GM21381 (cell line): ENCODE measurements around the gene TRAF4.
"Not testable (repeated sequence)": the region's sequence is repeated elsewhere in the genome, so short reads cannot be mapped to it uniquely, and the experiment has no call there.

Experiments used
- ATAC-seq: cut with Tn5 transposase; IDR thresholded peaks from one replicate; pipeline ENCODE4 v1.9.1; 2021; ENCODE audit warnings: mild to moderate bottlenecking, moderate library complexity; ENCODE audit not compliant: unreplicated experiment

TRAF4 gene

DNA sequence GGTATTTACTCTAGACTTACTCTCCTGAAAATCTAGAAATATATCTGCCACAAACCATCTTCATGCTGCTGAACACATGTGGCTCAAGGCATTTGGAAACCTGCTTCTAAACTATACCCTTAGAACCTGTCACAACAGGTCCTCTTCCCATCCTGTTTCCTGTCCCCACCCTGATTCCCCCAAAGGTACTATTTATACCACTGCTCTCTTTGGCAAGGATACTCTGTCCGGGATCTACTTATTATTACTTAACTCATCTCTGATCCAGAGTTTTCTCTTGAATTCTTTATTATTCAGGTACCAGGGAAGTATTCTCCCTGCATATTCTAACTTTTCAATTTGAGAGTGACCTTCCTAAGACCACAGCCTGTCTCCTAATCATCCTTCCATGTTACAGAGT is 33.4 kb downstream of the TRAF4 start:
- ATAC-seq: no peak

DNA sequence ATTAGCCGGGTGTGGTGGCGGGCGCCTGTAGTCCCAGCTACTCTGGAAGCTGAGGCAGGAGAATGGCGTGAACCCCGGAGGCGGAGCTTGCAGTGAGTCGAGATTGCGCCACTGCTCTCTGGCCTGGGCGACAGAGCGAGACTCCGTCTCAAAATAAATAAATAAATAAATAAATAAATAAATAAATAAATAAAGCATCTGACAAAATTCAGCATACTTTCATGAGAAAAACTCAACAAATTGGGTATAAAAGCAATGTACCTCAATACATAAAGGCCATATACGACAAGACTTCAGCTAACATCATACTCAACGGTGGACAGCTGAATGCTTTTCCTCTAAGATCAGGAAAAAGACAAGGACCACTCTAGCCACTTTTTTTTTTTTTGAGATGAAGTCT is 35.8 kb downstream of the TRAF4 start:
- not testable (repeated sequence) for ATAC-seq

DNA sequence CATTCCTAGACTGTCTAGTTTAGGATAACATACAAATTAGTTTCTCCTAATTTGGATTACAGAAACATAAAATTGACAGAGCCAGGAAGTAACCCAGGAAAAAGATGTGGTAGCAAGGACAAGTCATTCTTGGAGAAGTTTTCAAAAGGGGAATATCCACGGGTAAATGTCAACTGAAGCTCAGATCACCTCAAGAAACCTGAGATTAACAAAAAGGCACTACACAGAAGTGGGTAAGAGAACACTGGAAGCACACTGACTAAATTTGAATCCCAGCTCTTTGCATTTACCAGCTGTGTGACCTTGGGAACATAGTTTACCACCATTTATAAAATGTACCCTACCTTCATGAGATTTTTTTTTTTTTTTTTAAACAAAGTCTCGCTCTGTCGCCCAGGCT is 39.4 kb downstream of the TRAF4 start:
- no peak for ATAC-seq

DNA sequence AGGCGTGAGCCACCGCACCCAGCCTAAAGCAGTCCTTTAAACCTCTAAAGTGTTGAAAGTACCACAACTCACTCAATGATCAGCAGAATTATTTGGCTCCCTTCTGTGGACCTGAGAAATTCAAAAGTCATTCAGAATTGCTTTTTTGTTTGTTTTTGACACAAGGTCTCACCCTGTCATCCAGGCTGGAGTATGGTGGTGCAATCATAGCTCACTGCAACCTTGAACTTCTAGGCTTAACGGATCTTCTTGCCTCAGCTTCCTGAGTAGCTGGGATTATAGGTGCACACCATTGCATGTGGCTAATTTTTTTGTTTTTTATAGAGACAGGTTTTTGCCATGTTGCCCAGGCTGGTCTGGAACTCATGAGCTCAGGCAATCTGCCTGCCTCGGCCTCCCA is 44.3 kb downstream of the TRAF4 start:
- ATAC-seq: no peak

DNA sequence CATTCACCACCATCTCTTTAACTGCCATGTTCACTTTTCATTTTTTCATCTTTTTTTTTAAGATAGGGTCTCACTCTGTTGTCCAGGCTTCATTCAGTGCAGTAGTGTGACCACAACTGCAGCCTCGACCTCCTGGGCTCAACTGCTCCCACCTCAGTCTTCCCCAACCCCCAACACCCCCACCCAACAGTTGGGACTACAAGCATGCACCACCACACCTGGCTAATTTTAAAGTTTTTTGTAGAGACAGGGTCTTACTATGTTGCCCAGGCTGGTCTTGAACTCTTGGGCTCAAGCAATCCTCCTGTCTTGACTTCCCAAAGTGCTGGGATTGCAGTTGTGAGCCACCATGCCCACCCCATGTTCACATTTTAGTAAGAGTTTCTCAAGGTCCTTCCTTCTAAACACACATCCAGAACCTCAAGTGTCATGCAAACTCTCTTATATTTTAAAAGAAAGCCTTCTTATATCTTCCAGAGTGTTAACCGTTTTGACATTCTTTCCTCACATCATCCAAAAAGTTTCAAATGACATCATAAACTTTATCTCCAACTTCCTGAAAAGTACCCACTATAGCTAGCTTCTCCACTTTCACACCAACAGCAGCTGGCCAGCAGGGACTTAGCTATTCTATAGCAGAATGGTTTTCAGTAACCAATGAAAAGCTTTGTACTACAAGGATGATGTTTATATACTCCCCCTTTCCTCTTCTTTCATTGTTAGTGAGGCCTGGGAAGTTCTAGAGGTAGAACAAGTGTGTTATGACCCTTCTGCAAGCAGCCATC is 49.3 kb downstream of the TRAF4 start:
- ATAC-seq: no peak

DNA sequence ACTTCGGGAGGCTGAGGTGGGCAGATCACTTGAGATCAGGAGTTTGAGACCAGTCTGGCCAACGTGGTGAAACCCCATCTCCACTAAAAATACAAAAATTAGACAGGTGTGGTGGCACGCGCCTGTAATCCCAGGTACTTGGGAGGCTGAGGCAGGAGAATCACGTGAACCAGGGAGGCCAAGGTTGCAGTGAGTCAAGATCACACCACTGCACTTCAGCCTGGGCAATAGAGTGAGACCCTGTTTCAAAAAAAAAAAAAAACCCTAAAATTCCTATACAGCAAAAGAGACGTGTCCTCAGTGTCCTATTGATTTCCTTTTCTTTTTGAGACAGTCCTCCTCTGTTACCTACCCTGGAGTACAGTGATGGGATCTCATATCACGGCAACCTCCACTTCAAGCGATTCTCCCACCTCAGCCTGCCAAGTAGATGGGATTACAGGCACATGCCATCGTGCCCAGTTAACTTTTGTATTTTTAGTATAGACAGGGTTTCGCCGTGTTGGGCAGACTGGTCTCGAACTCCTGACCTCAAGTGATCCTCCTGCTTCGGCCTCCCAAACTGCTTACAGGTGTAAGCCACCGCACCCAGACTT is 51.1 kb downstream of the TRAF4 start:
- not testable (repeated sequence) for ATAC-seq

DNA sequence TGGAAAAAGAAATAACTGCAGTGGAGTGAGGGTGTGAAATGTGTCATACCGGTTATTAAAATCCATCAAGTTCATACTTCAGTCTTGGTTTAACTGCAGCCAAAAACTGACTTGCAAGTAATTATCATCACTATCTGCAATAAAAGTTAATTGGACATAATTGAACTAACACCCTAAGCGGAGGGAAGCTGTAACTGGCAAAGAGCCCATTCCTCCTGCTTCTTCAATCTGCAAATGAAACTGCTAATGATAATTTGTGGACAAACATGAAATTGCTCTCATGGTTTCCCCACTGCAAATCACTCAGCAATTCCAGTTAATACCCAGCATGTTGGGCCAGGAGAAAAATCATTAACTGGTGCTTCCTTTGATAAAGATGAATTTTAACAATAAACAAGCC is 52.3 kb downstream of the TRAF4 start:
- no peak for ATAC-seq
